Epithelial cell of proximal tubule (primary cell): ENCODE data around the gene SMKR1. TPM values are rescaled to one million over a fixed set of nuclear protein-coding genes. Genes with fewer than 3 reads are reported as not detected.
"Not testable (repeated sequence)": the region's sequence is repeated elsewhere in the genome, so short reads cannot be mapped to it uniquely, and the experiment has no call there.

Source experiments
- DNase-seq: peaks from one replicate; pipeline ENCODE4 v3.0.0-alpha.2; 2011; ENCODE audit warnings: low read depth
- H3K4me3 ChIP-seq: 2 replicates; pipeline ENCODE4 v1.5.1; 2011; ENCODE audit warnings: low read depth, mild to moderate bottlenecking, low read length
- total RNA-seq: library from RNA; depleted of rRNA; stranded (reverse); fragments of >200 nt; gene quantifications from 2 replicates; pipeline ENCODE4 v1.2.3, GENCODE V29; 2015
- TF ChIP-seq, protein P1 (sequence below): conservative IDR thresholded peaks from 2 replicates; pipeline ENCODE4 v1.5.1; 2012; ENCODE audit warnings: low read depth, mild to moderate bottlenecking, low read length

Gene SMKR1
- total RNA-seq, 1 donor from 2014 or later = not detected

DNA sequence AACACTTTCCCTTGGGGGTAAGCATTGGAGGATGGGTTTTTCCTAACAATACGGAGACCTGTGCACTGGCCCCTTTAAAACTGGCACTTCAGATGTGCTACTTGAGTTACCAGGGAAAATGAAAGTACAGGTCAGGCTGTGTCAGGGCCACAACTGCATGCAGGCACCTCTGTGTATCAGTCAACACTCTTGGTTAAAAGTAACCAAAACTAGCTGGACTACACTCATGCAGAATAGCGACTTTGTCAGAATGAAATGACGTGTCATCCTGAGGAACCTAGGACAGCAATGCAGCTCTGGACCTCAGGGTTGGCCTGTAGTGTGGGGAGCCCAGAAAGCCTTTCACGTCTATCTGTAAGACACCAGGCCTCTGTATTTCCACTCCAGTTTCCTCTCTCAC is 33.8 kb upstream of the SMKR1 start:
- TF ChIP-seq, protein P1, sequence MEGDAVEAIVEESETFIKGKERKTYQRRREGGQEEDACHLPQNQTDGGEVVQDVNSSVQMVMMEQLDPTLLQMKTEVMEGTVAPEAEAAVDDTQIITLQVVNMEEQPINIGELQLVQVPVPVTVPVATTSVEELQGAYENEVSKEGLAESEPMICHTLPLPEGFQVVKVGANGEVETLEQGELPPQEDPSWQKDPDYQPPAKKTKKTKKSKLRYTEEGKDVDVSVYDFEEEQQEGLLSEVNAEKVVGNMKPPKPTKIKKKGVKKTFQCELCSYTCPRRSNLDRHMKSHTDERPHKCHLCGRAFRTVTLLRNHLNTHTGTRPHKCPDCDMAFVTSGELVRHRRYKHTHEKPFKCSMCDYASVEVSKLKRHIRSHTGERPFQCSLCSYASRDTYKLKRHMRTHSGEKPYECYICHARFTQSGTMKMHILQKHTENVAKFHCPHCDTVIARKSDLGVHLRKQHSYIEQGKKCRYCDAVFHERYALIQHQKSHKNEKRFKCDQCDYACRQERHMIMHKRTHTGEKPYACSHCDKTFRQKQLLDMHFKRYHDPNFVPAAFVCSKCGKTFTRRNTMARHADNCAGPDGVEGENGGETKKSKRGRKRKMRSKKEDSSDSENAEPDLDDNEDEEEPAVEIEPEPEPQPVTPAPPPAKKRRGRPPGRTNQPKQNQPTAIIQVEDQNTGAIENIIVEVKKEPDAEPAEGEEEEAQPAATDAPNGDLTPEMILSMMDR = no peak
- DNase-seq = no peak
- H3K4me3 ChIP-seq = no peak overlapping the region

DNA sequence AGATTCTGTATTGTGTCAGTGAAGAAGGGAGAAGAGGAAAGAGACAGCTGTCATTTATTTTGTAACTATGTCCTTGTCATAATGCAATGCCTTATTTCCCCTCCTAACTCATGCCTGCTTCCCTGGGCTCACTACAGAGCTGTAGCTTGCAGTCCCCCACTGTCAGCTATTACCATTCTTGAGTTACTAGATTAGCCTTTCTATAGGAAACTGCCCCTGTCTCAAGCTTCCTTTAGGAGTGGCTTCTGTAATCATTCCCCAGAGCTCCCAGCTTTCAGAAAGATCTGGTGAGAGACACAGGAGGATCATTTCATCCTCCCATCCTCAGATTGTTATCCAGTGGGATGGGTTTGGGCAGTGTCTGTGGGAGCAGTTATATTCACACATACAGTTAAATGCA is 32.4 kb upstream of the SMKR1 start:
- DNase-seq = no peak
- TF ChIP-seq, protein P1 = no peak
- H3K4me3 ChIP-seq = no peak overlapping the region

DNA sequence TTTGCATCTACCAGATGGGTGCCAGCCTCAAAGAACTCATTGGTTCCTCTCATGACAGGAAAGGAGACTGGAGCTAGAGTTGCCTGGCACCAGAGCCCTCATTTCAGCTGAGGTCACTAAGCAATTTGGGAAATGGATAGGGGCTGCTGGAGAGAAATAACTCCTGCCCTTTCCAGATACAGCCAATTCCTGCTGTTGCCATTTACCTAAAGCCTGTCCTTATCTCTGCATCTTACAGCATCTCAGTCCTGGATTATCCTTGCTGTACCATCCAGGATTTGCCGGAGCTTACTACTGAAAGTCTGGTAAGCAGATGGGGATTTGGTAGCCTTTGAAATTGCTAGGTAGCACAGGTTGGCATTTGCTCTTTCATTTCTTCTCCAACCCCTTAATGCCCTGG is 31.9 kb upstream of the SMKR1 start:
- no peak for DNase-seq
- no peak overlapping the region for H3K4me3 ChIP-seq
- TF ChIP-seq, protein P1 = no peak

DNA sequence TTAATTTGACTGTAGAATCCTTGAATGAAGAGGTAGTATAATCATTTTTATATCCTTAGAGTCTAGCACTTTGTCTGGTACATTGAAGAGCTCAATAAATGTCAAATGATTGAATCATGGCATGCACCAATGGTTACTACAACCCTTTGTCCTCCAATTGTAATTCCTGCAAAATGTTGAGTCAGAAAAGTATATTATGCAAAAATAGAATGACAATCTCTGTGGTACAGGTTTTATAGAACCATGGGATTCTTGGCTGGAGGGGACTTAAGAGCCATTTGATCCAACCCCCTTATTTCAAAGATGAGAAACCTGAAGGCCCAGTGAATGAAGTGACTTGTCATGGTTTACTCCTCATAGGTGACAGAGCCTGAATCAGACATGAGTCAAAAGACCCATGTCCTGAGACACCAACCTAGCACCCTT is 30.9 kb upstream of the SMKR1 start:
- H3K4me3 ChIP-seq = no peak overlapping the region
- TF ChIP-seq, protein P1 = no peak
- DNase-seq = peak; percentile 20

DNA sequence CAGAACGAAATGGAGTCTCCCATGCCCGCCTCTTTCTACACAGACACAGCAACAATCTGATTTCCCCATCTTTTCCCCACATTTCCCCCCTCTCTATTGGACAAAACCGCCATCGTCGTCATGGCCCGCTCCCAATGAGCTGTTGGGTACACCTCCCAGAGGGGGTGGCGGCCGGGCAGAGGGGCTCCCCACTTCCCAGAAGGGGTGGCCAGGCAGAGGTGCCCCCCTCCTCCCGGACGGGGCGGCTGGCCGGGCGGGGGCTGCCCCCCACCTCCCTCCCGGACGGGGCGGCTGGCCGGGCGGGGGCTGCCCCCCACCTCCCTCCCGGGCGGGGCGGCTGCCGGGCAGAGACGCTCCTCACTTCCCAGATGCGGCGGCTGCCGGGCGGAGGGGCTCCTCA is 26.4 kb upstream of the SMKR1 start:
- DNase-seq, H3K4me3 ChIP-seq: not testable (repeated sequence)

DNA sequence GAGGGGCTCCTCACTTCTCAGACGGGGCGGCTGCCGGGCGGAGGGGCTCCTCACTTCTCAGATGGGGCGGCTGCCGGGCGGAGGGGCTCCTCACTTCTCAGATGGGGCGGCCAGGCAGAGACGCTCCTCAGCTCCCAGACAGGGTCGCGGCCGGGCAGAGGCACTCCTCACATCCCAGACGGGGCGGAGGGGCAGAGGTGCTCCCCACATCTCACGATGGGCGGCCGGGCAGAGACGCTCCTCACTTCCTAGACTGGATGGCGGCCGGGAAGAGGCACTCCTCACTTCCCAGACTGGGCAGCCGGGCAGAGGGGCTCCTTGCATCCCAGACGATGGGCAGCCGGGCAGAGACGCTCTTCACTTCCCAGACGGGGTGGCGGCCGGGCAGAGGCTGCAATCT is 25.9 kb upstream of the SMKR1 start:
- DNase-seq, H3K4me3 ChIP-seq: not testable (repeated sequence)

DNA sequence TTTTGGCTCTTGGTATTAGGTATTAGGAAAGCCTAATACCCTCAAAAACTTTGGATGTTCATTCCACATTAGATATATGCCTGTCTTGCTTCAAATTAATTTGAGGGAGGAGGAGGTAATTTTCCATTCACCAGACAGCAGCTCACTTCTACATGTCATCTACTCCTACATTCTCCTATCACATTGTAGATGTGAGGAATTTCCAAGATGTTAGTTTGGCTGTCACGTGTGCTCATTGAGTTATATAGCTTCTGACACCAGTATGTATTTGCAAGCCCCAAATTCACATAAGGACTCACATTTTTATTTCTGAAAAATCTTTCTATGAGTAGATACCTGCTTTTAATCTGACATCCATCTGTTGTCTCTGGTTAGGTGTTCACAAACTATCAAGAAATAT is 22.5 kb upstream of the SMKR1 start:
- H3K4me3 ChIP-seq = no peak overlapping the region

DNA sequence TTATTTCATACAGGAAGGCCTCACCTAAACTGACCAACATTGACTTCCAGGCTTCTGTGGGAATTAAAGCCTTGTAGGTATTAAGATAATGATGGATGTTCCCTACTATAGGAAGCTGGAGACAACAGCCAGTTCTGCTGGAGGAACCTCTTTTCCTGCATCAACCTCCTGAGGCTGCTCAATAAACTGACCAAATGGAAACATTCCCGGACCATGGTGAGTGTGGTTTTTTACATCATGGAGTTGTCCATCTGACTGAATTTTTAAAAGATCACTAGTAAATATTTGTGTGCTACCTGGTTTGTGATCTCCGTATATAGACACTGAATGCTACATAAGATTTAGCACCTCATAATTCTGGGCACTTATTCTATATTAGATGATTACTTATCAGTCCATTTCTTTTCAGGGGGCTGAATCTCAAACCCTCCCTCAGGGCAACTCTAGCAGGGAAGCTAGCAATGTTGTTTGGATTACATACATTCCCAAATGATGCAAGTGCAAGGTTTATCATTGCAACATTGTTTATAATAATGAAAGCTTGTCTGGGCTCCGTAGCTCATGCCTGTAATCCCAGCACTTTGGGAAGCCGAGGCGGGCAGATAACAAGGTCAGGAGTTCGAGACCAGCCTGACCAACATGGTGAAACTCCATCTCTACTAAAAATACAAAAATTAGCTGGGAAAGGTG is 21.5 kb upstream of the SMKR1 start:
- TF ChIP-seq, protein P1 = no peak
- DNase-seq = no peak

More for the DNA sequence above, 22.5 kb upstream of the SMKR1 start:
- TF ChIP-seq, protein P1 = no peak
- DNase-seq = no peak

DNA sequence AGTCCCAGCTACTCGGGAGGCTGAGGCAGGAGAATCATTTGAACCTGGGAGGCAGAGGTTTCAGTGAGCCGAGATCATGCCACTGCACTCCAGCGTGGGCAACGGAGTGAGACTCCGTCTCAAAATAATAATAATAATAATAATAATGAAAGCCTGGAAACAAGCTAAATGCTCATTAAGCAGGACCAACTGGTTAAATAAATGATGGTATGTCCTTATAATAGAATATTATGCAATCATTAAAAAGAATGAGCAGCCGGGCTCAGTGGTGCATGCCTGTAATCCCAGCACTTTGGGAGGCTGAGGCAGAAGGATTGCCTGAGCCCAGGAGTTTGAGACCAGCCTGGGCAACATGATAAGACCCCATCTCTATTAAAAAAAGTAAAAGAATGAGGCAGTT is 21.0 kb upstream of the SMKR1 start:
- not testable (repeated sequence) for H3K4me3 ChIP-seq, DNase-seq

More for the DNA sequence above, 21.5 kb upstream of the SMKR1 start:
- no peak overlapping the region for H3K4me3 ChIP-seq
